ENCODE measurements around the gene PRRT4.

The PRRT4 gene

GRCh38 chr7:128385988-128386925, 24.8 kb upstream of the PRRT4 start:
- Histone ChIP-seq H3K36me3 (ENCODE audit: control insufficient read depth in 2 of 2, insufficient read depth in 2 of 2, low read length in 2 of 2) (no peaks in the 10 kb centered on the region), H3K4me3 (ENCODE audit: low read length in 2 of 2) (no peak overlapping the region), H3K27me3 (ENCODE audit: control insufficient read depth in 1 of 2, insufficient read depth in 2 of 2, low read length in 2 of 2) (peaks cover 0 to 4% of the 10 kb centered on the region in 2 donors), H3K27ac (ENCODE audit: low read length) (no peak overlapping the region), H3K9me3 (ENCODE audit: control insufficient read depth in 2 of 2, low read length in 2 of 2) (no peaks in the 10 kb centered on the region), H3K4me1 (ENCODE audit: control insufficient read depth, insufficient read depth, low read length) (peaks cover 10% of the 10 kb centered on the region), H3K9ac (ENCODE audit: low read length in 2 of 2) (no peak overlapping the region)

GRCh38 chr7:128384726-128385125, 23.2 kb upstream of the PRRT4 start:
- no peak overlapping the region for H3K9ac ChIP-seq (ENCODE audit: low read length in 2 of 2)
- peaks cover 0 to 4% of the 10 kb centered on the region in 2 donors for H3K27me3 ChIP-seq (ENCODE audit: control insufficient read depth in 1 of 2, insufficient read depth in 2 of 2, low read length in 2 of 2)
- H3K9me3 ChIP-seq (ENCODE audit: control insufficient read depth in 2 of 2, low read length in 2 of 2) = no peaks in the 10 kb centered on the region
- H3K36me3 ChIP-seq (ENCODE audit: control insufficient read depth in 2 of 2, insufficient read depth in 2 of 2, low read length in 2 of 2) = no peaks in the 10 kb centered on the region
- no peak overlapping the region for H3K27ac ChIP-seq (ENCODE audit: low read length)
- peaks cover 10% of the 10 kb centered on the region for H3K4me1 ChIP-seq (ENCODE audit: control insufficient read depth, insufficient read depth, low read length)
- H3K4me3 ChIP-seq (ENCODE audit: low read length in 2 of 2) = no peak overlapping the region

- peaks cover 0 to 4% of the 10 kb centered on the region in 2 donors for H3K27me3 ChIP-seq (ENCODE audit: control insufficient read depth in 1 of 2, insufficient read depth in 2 of 2, low read length in 2 of 2)
- H3K9ac ChIP-seq (ENCODE audit: low read length in 2 of 2) = no peak overlapping the region
- H3K27ac ChIP-seq (ENCODE audit: low read length) = no peak overlapping the region
- no peaks in the 10 kb centered on the region for H3K9me3 ChIP-seq (ENCODE audit: control insufficient read depth in 2 of 2, low read length in 2 of 2)
- peaks cover 10% of the 10 kb centered on the region for H3K4me1 ChIP-seq (ENCODE audit: control insufficient read depth, insufficient read depth, low read length)
- no peak overlapping the region for H3K4me3 ChIP-seq (ENCODE audit: low read length in 2 of 2)
- no peaks in the 10 kb centered on the region for H3K36me3 ChIP-seq (ENCODE audit: control insufficient read depth in 2 of 2, insufficient read depth in 2 of 2, low read length in 2 of 2)
Measured at GRCh38 chr7:128383776-128384175, 22.3 kb upstream of the PRRT4 start.

GRCh38 chr7:128381161-128381821, 19.8 kb upstream of the PRRT4 start:
- Histone ChIP-seq H3K27me3 (ENCODE audit: control insufficient read depth in 1 of 2, insufficient read depth in 2 of 2, low read length in 2 of 2) (no peaks in the 10 kb centered on the region), H3K36me3 (ENCODE audit: control insufficient read depth in 2 of 2, insufficient read depth in 2 of 2, low read length in 2 of 2) (no peaks in the 10 kb centered on the region), H3K27ac (ENCODE audit: low read length) (no peak overlapping the region), H3K9me3 (ENCODE audit: control insufficient read depth in 2 of 2, low read length in 2 of 2) (no peaks in the 10 kb centered on the region), H3K4me3 (ENCODE audit: low read length in 2 of 2) (no peak overlapping the region), H3K9ac (ENCODE audit: low read length in 2 of 2) (no peak overlapping the region), H3K4me1 (ENCODE audit: control insufficient read depth, insufficient read depth, low read length) (no peaks in the 10 kb centered on the region)

- H3K9ac ChIP-seq (ENCODE audit: low read length in 2 of 2) = no peak overlapping the region
- H3K36me3 ChIP-seq (ENCODE audit: control insufficient read depth in 2 of 2, insufficient read depth in 2 of 2, low read length in 2 of 2) = no peaks in the 10 kb centered on the region
- H3K4me3 ChIP-seq (ENCODE audit: low read length in 2 of 2) = no peak overlapping the region
- no peaks in the 10 kb centered on the region for H3K4me1 ChIP-seq (ENCODE audit: control insufficient read depth, insufficient read depth, low read length)
- no peaks in the 10 kb centered on the region for H3K9me3 ChIP-seq (ENCODE audit: control insufficient read depth in 2 of 2, low read length in 2 of 2)
- no peak overlapping the region for H3K27ac ChIP-seq (ENCODE audit: low read length)
- no peaks in the 10 kb centered on the region for H3K27me3 ChIP-seq (ENCODE audit: control insufficient read depth in 1 of 2, insufficient read depth in 2 of 2, low read length in 2 of 2)
Measured at GRCh38 chr7:128380483-128381106, 19.1 kb upstream of the PRRT4 start.

- H3K4me3 ChIP-seq (ENCODE audit: low read length in 2 of 2) = no peak overlapping the region
- H3K9me3 ChIP-seq (ENCODE audit: control insufficient read depth in 2 of 2, low read length in 2 of 2) = no peaks in the 10 kb centered on the region
- H3K27me3 ChIP-seq (ENCODE audit: control insufficient read depth in 1 of 2, insufficient read depth in 2 of 2, low read length in 2 of 2) = no peaks in the 10 kb centered on the region
- no peaks in the 10 kb centered on the region for H3K4me1 ChIP-seq (ENCODE audit: control insufficient read depth, insufficient read depth, low read length)
- H3K36me3 ChIP-seq (ENCODE audit: control insufficient read depth in 2 of 2, insufficient read depth in 2 of 2, low read length in 2 of 2) = no peaks in the 10 kb centered on the region
- no peak overlapping the region for H3K27ac ChIP-seq (ENCODE audit: low read length)
- no peak overlapping the region for H3K9ac ChIP-seq (ENCODE audit: low read length in 2 of 2)
Measured at GRCh38 chr7:128379900-128380479, 18.5 kb upstream of the PRRT4 start.

- Histone ChIP-seq H3K4me3 (ENCODE audit: low read length in 2 of 2) (no peak overlapping the region), H3K36me3 (ENCODE audit: control insufficient read depth in 2 of 2, insufficient read depth in 2 of 2, low read length in 2 of 2) (no peaks in the 10 kb centered on the region), H3K9ac (ENCODE audit: low read length in 2 of 2) (no peak overlapping the region), H3K27me3 (ENCODE audit: control insufficient read depth in 1 of 2, insufficient read depth in 2 of 2, low read length in 2 of 2) (no peaks in the 10 kb centered on the region), H3K27ac (ENCODE audit: low read length) (no peak overlapping the region), H3K9me3 (ENCODE audit: control insufficient read depth in 2 of 2, low read length in 2 of 2) (no peaks in the 10 kb centered on the region), H3K4me1 (ENCODE audit: control insufficient read depth, insufficient read depth, low read length) (no peaks in the 10 kb centered on the region)
Measured at GRCh38 chr7:128378637-128379036, 17.1 kb upstream of the PRRT4 start.

GRCh38 chr7:128376077-128376476, 14.6 kb upstream of the PRRT4 start:
- Histone ChIP-seq H3K9ac (ENCODE audit: low read length in 2 of 2) (no peak overlapping the region), H3K36me3 (ENCODE audit: control insufficient read depth in 2 of 2, insufficient read depth in 2 of 2, low read length in 2 of 2) (no peaks in the 10 kb centered on the region), H3K4me3 (ENCODE audit: low read length in 2 of 2) (no peak overlapping the region), H3K27me3 (ENCODE audit: control insufficient read depth in 1 of 2, insufficient read depth in 2 of 2, low read length in 2 of 2) (no peaks in the 10 kb centered on the region), H3K27ac (ENCODE audit: low read length) (no peak overlapping the region), H3K4me1 (ENCODE audit: control insufficient read depth, insufficient read depth, low read length) (no peaks in the 10 kb centered on the region), H3K9me3 (ENCODE audit: control insufficient read depth in 2 of 2, low read length in 2 of 2) (no peaks in the 10 kb centered on the region)

- H3K4me3 ChIP-seq (ENCODE audit: low read length in 2 of 2) = no peak overlapping the region
- H3K36me3 ChIP-seq (ENCODE audit: control insufficient read depth in 2 of 2, insufficient read depth in 2 of 2, low read length in 2 of 2) = no peaks in the 10 kb centered on the region
- H3K9me3 ChIP-seq (ENCODE audit: control insufficient read depth in 2 of 2, low read length in 2 of 2) = no peaks in the 10 kb centered on the region
- no peak overlapping the region for H3K9ac ChIP-seq (ENCODE audit: low read length in 2 of 2)
- no peaks in the 10 kb centered on the region for H3K27me3 ChIP-seq (ENCODE audit: control insufficient read depth in 1 of 2, insufficient read depth in 2 of 2, low read length in 2 of 2)
- no peaks in the 10 kb centered on the region for H3K4me1 ChIP-seq (ENCODE audit: control insufficient read depth, insufficient read depth, low read length)
- H3K27ac ChIP-seq (ENCODE audit: low read length) = no peak overlapping the region
Measured at GRCh38 chr7:128374041-128374440, 12.6 kb upstream of the PRRT4 start.

- H3K4me1 ChIP-seq (ENCODE audit: control insufficient read depth, insufficient read depth, low read length) = no peaks in the 10 kb centered on the region
- no peak overlapping the region for H3K9ac ChIP-seq (ENCODE audit: low read length in 2 of 2)
- no peaks in the 10 kb centered on the region for H3K36me3 ChIP-seq (ENCODE audit: control insufficient read depth in 2 of 2, insufficient read depth in 2 of 2, low read length in 2 of 2)
- H3K27me3 ChIP-seq (ENCODE audit: control insufficient read depth in 1 of 2, insufficient read depth in 2 of 2, low read length in 2 of 2) = no peaks in the 10 kb centered on the region
- H3K9me3 ChIP-seq (ENCODE audit: control insufficient read depth in 2 of 2, low read length in 2 of 2) = no peaks in the 10 kb centered on the region
- H3K27ac ChIP-seq (ENCODE audit: low read length) = no peak overlapping the region
- H3K4me3 ChIP-seq (ENCODE audit: low read length in 2 of 2) = no peak overlapping the region
Measured at GRCh38 chr7:128373606-128374005, 12.1 kb upstream of the PRRT4 start.

Measured in stomach smooth muscle (tissue), 2 donors.